Vagina (tissue), 2 donors: Measurements from ENCODE around the gene DSCAML1. TPM values are rescaled to one million over a fixed set of nuclear protein-coding genes. Genes with fewer than 3 reads are reported as not detected.

Experiments used
- DNase-seq, 2 donors: peaks; one replicate each; pipeline ENCODE4 v3.0.0-alpha.2; 2017; ENCODE audit errors: extremely low spot score in 2 of 2
- H3K27ac ChIP-seq: fragments of 200-600 bp; sonication (generic); one replicate; pipeline ENCODE4 v1.5.1; 2019
- H3K27me3 ChIP-seq: fragments of 200-600 bp; sonication (generic); one replicate; pipeline ENCODE4 v1.5.1; 2019
- H3K36me3 ChIP-seq, 2 donors: fragments of 200-600 bp; sonication (generic); one replicate each; pipeline ENCODE4 v1.5.1; 2017 to 2019
- H3K4me1 ChIP-seq: fragments of 200-600 bp; sonication (generic); one replicate; pipeline ENCODE4 v1.5.1; 2019
- H3K4me3 ChIP-seq, 2 donors: fragments of 200-600 bp; sonication (generic); 1 replicate in 1 of 2; 2 replicates in 1 of 2; pipeline ENCODE4 v1.5.1; 2016 to 2019
- H3K9me3 ChIP-seq: fragments of 200-600 bp; sonication (generic); one replicate; pipeline ENCODE4 v1.5.1; 2019
- POLR2A ChIP-seq, 2 donors: fragments of 450-650 bp; IDR thresholded peaks; one replicate each; pipeline ENCODE4 v1.6.1; 2017; ENCODE audit warnings: antibody characterized with exemption in 2 of 2, mild to moderate bottlenecking in 2 of 2, moderate library complexity in 2 of 2
- POLR2AphosphoS5 ChIP-seq, 2 donors: sonication (generic); formaldehyde crosslinking; IDR thresholded peaks; one replicate each; pipeline ENCODE4 v1.9.0; 2017; ENCODE audit warnings: antibody characterized with exemption in 2 of 2, mild to moderate bottlenecking in 2 of 2, low read depth in 1 of 2; ENCODE audit not compliant: insufficient read depth in 1 of 2
- intact Hi-C: fragments of 100-400 bp; cut with DNase I; formaldehyde crosslinking; loops from one replicate; pipeline ENCODE4 v1.15.1; 2023
- total RNA-seq: library from RNA; depleted of rRNA; stranded (reverse); fragments of >200 nt; gene quantifications from one replicate; pipeline ENCODE4 v1.2.3, GENCODE V29; 2016
- TF ChIP-seq, protein P1 (sequence below), 3 experiments: fragments of 450-650 bp in 2 of 3; fragments of 200-600 bp in 1 of 3; sonication (generic) in 1 of 3; IDR thresholded peaks; one replicate each; pipeline ENCODE4 v1.5.1; 2017 to 2019; ENCODE audit warnings: antibody characterized with exemption in 3 of 3, mild to moderate bottlenecking in 2 of 3, moderate library complexity in 2 of 3

The DSCAML1 gene
- total RNA-seq, 1 donor from 2014 or later: 0.25 TPM

DNA sequence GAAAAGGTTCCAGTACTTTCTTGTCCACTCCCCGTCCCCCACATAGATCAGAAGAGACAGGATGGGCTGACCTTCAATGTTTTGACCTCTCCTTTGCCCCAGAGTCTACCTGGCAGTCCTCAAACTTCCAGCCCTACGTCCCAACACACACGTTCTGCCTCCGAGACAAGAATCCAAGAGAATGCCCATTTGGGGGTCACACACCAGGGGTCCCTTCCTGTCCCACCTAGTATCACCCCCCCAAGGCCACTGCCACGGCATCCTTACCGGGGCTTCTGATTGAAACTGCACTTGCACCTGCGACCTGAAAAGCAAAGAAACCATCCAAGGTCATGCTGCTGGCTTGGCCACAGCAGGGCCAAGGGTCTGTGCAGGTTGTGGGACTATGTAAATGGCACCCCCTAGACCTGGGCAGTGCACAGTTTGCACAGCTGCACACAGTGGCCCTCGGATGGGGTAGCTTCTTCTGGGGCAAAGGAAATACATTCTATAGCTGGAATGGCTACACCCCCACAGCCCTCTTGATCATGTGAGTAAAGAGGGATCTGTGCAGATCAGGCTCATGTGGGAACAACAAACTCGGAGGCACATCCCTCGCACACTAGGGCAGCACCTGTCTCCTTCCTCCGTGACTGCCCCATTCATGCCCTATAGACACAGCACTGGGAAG lies 44.0 kb upstream of the DSCAML1 start:
- TF ChIP-seq, protein P1, sequence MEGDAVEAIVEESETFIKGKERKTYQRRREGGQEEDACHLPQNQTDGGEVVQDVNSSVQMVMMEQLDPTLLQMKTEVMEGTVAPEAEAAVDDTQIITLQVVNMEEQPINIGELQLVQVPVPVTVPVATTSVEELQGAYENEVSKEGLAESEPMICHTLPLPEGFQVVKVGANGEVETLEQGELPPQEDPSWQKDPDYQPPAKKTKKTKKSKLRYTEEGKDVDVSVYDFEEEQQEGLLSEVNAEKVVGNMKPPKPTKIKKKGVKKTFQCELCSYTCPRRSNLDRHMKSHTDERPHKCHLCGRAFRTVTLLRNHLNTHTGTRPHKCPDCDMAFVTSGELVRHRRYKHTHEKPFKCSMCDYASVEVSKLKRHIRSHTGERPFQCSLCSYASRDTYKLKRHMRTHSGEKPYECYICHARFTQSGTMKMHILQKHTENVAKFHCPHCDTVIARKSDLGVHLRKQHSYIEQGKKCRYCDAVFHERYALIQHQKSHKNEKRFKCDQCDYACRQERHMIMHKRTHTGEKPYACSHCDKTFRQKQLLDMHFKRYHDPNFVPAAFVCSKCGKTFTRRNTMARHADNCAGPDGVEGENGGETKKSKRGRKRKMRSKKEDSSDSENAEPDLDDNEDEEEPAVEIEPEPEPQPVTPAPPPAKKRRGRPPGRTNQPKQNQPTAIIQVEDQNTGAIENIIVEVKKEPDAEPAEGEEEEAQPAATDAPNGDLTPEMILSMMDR (IDR thresholded peaks at IDR 0.05): no peak
- no peak for TF ChIP-seq POLR2AphosphoS5 (IDR thresholded peaks at IDR 0.05; ENCODE audit: insufficient read depth in 1 of 2, low read depth in 1 of 2)
- no peak for TF ChIP-seq POLR2A (IDR thresholded peaks at IDR 0.05)
- H3K9me3 ChIP-seq: no peaks in the 10 kb centered on the region
- H3K4me3 ChIP-seq: no peak overlapping the region
- H3K27me3 ChIP-seq: no peaks in the 10 kb centered on the region
- no peak overlapping the region for H3K27ac ChIP-seq
- no peaks in the 10 kb centered on the region for H3K36me3 ChIP-seq
- DNase-seq: peak; percentile 77 to 82
- no peaks in the 10 kb centered on the region for H3K4me1 ChIP-seq
- intact Hi-C loops: no loop called here

GRCh38 chr11:117839936-117840813 lies 43.2 kb upstream of the DSCAML1 start:
- intact Hi-C loops: no loop called here
- no peak overlapping the region for H3K27ac ChIP-seq
- no peaks in the 10 kb centered on the region for H3K9me3 ChIP-seq
- H3K36me3 ChIP-seq: no peaks in the 10 kb centered on the region
- no peaks in the 10 kb centered on the region for H3K27me3 ChIP-seq
- H3K4me3 ChIP-seq: no peak overlapping the region
- no peak for TF ChIP-seq POLR2AphosphoS5 (IDR thresholded peaks at IDR 0.05; ENCODE audit: insufficient read depth in 1 of 2, low read depth in 1 of 2)
- TF ChIP-seq POLR2A (IDR thresholded peaks at IDR 0.05): no peak
- TF ChIP-seq, protein P1 (IDR thresholded peaks at IDR 0.05): no peak
- H3K4me1 ChIP-seq: no peaks in the 10 kb centered on the region
- peak; percentile 74 to 82 for DNase-seq

DNA sequence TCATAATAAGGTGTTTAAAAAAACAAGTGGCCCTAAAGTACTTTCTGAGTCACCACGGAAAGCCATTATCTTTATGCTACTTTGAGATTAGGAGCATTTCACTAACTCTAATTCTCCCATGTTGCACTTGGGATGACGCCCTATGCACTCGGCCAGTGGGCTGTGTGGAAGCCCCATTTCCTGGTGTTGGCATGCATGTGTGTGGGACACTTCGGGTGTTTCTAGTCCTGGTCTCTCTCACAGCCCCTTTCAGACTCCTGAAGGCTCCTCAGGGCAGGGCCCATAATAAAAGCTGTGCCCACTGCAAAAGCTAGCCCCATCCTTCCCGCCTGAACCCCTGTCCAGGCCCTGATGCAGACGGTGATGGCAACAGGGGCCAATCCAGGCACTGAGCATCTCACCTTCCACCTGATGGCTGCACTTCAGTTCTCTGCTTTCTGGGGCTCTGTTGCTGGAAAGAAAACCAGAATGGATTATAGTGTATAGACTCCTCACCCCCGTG lies 42.4 kb upstream of the DSCAML1 start:
- DNase-seq: peak in 1 of 2 donors; percentile 71
- intact Hi-C loops: no loop called here
- H3K27ac ChIP-seq: no peak overlapping the region
- no peaks in the 10 kb centered on the region for H3K4me1 ChIP-seq
- H3K9me3 ChIP-seq: no peaks in the 10 kb centered on the region
- no peaks in the 10 kb centered on the region for H3K36me3 ChIP-seq
- no peak overlapping the region for H3K4me3 ChIP-seq
- TF ChIP-seq POLR2AphosphoS5 (IDR thresholded peaks at IDR 0.05; ENCODE audit: insufficient read depth in 1 of 2, low read depth in 1 of 2): no peak
- TF ChIP-seq, protein P1 (IDR thresholded peaks at IDR 0.05): no peak
- no peak for TF ChIP-seq POLR2A (IDR thresholded peaks at IDR 0.05)
- no peaks in the 10 kb centered on the region for H3K27me3 ChIP-seq

GRCh38 chr11:117838901-117839300 lies 41.9 kb upstream of the DSCAML1 start:
- no peaks in the 10 kb centered on the region for H3K36me3 ChIP-seq
- H3K27me3 ChIP-seq: no peaks in the 10 kb centered on the region

More at GRCh38 chr11:117838901-117839300, 41.9 kb upstream of the DSCAML1 start:
- peak in 1 of 2 donors; percentile 22 for DNase-seq
- intact Hi-C loops: no loop called here
- Histone ChIP-seq H3K4me3 (no peak overlapping the region), H3K9me3 (no peaks in the 10 kb centered on the region), H3K4me1 (no peaks in the 10 kb centered on the region), H3K27ac (no peak overlapping the region)
- TF ChIP-seq POLR2A (IDR thresholded peaks at IDR 0.05): no peak
- TF ChIP-seq, protein P1 (IDR thresholded peaks at IDR 0.05): no peak
- TF ChIP-seq POLR2AphosphoS5 (IDR thresholded peaks at IDR 0.05; ENCODE audit: insufficient read depth in 1 of 2, low read depth in 1 of 2): no peak
